Measurements from ENCODE around the gene NUDC. TPM values are rescaled to one million over a fixed set of nuclear protein-coding genes. Genes with fewer than 3 reads are reported as not detected.

The NUDC gene
- total and polyA plus RNA-seq, 2 of the 13 experiments (the other 11 are each of a cell fraction or from before 2014, with no cell fraction given) = 34.7 to 104 TPM

DNA sequence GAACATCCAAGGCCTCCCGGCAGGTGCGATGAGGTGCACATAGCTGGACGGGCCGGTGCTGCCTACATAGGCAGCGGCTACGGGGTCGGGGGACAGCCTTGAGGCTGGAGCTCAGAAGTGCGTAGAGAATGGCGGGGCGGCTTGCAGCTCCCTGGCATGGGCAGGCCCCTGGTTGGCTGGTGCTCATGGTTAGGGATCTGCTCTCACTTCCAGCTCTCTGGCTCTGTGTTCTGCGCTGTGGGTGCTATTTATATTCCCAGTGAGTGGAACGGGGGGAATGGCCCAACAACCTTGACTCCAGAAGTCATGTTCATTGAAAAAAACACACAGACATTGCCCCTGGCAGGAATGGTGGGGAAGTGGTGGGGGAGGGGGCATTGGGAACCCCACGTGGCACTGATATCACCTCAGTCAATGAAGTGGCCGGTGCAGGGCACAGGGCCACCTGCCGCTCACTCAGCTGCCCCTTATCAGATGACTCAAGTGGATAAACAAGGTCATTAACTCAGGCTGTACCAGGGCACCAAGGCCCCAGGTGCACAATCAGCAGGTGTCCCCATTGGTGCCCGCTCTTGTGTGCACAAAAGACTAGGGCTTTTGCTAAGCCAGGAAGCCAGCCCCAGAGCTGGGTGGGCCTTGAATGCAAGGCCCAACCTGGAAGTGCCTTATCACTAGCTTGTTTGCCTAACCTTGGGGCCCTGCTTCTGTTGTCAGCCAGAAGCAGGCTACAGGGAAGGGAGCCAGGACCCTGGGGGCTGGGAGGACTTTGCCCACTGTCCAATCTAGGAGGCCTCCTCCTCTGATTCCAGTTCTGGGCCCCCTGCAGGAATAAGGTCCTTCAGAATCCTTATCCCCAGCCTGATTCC, 7.6 kb upstream of the NUDC start, which contains the start of gene NR0B2 (continued):
- TF ChIP-seq ZBTB37 (CRISPR knock-in tag; IDR thresholded peaks at IDR 0.05) (peak; percentile 92; the same call in 1 of the 2 replicates), ARHGAP35 (CRISPR knock-in tag; IDR thresholded peaks at IDR 0.05; ENCODE audit: borderline replicate concordance) (peak; percentile 35; the same call in 1 of the 2 replicates), RARA (CRISPR knock-in tag; IDR thresholded peaks at IDR 0.05) (peak; percentile 97), MYC (CRISPR knock-in tag; IDR thresholded peaks at IDR 0.05; ENCODE audit: borderline replicate concordance) (peak; percentile 98), ZEB1 (IDR thresholded peaks at IDR 0.05; ENCODE audit: insufficient replicate concordance, low read depth) (peak; percentile 97), KDM5A (IDR thresholded peaks at IDR 0.05; ENCODE audit: borderline replicate concordance, low read length) (peak; percentile 34; the same call in 1 of the 2 replicates), ZKSCAN5 (CRISPR knock-in tag; IDR thresholded peaks at IDR 0.05) (0 out of 2 replicates have a peak, but pooled peaks have one; percentile 76), TOE1 (CRISPR knock-in tag; IDR thresholded peaks at IDR 0.05) (no peak; the same call in 1 of the 2 replicates), ZNF33B (CRISPR knock-in tag; IDR thresholded peaks at IDR 0.05) (peak; percentile 64; the same call in 1 of the 2 replicates), POGK (CRISPR knock-in tag; conservative IDR thresholded peaks at IDR 0.05) (peak; percentile 65; the same call in 1 of the 2 replicates), RFXANK (CRISPR knock-in tag; IDR thresholded peaks at IDR 0.05) (peak; percentile 74), ZNF772 (CRISPR knock-in tag; IDR thresholded peaks at IDR 0.05) (0 out of 2 replicates have a peak, but pooled peaks have one; percentile 45), ZNF570 (CRISPR knock-in tag; IDR thresholded peaks at IDR 0.05; ENCODE audit: borderline replicate concordance) (peak; percentile 79; the same call in 1 of the 2 replicates)
- TF ChIP-seq, protein P1, sequence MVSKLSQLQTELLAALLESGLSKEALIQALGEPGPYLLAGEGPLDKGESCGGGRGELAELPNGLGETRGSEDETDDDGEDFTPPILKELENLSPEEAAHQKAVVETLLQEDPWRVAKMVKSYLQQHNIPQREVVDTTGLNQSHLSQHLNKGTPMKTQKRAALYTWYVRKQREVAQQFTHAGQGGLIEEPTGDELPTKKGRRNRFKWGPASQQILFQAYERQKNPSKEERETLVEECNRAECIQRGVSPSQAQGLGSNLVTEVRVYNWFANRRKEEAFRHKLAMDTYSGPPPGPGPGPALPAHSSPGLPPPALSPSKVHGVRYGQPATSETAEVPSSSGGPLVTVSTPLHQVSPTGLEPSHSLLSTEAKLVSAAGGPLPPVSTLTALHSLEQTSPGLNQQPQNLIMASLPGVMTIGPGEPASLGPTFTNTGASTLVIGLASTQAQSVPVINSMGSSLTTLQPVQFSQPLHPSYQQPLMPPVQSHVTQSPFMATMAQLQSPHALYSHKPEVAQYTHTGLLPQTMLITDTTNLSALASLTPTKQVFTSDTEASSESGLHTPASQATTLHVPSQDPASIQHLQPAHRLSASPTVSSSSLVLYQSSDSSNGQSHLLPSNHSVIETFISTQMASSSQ (IDR thresholded peaks at IDR 0.05; ENCODE audit: low read depth) = peak; percentile 90
- TF ChIP-seq, protein P1 (CRISPR knock-in tag; IDR thresholded peaks at IDR 0.05; ENCODE audit: borderline replicate concordance) = peak; percentile 97
- TF ChIP-seq, protein P2, sequence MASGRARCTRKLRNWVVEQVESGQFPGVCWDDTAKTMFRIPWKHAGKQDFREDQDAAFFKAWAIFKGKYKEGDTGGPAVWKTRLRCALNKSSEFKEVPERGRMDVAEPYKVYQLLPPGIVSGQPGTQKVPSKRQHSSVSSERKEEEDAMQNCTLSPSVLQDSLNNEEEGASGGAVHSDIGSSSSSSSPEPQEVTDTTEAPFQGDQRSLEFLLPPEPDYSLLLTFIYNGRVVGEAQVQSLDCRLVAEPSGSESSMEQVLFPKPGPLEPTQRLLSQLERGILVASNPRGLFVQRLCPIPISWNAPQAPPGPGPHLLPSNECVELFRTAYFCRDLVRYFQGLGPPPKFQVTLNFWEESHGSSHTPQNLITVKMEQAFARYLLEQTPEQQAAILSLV (CRISPR knock-in tag; IDR thresholded peaks at IDR 0.05; ENCODE audit: borderline replicate concordance) = peak; percentile 54; the same call in 1 of the 2 replicates
- TF ChIP-seq, protein P3, sequence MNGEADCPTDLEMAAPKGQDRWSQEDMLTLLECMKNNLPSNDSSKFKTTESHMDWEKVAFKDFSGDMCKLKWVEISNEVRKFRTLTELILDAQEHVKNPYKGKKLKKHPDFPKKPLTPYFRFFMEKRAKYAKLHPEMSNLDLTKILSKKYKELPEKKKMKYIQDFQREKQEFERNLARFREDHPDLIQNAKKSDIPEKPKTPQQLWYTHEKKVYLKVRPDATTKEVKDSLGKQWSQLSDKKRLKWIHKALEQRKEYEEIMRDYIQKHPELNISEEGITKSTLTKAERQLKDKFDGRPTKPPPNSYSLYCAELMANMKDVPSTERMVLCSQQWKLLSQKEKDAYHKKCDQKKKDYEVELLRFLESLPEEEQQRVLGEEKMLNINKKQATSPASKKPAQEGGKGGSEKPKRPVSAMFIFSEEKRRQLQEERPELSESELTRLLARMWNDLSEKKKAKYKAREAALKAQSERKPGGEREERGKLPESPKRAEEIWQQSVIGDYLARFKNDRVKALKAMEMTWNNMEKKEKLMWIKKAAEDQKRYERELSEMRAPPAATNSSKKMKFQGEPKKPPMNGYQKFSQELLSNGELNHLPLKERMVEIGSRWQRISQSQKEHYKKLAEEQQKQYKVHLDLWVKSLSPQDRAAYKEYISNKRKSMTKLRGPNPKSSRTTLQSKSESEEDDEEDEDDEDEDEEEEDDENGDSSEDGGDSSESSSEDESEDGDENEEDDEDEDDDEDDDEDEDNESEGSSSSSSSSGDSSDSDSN (CRISPR knock-in tag; IDR thresholded peaks at IDR 0.05) = peak; percentile 88

Measured in HepG2 (cell line).